Activated CD4-positive, alpha-beta T cell treated with anti-CD3 and anti-CD28 coated beads for 48 hours (primary cell): Measurements from ENCODE around the gene MARK2.
"Not testable (repeated sequence)": the region's sequence is repeated elsewhere in the genome, so short reads cannot be mapped to it uniquely, and the experiment has no call there.

Source experiments
- DNase-seq: peaks from one replicate; pipeline ENCODE4 v3.0.0-alpha.2; 2020

Gene MARK2

GRCh38 chr11:63838678-63839507 is at the start of gene MARK2:
Gene MARK2, plus strand, starts transcription at chr11:63839110. Its CDS starts 397 bp downstream, at chr11:63839507.
- DNase-seq: peak; percentile 100

- DNase-seq: no peak
These were observed 47.3 kb upstream of the MARK2 start for GRCh38 chr11:63791495-63792167.

DNA sequence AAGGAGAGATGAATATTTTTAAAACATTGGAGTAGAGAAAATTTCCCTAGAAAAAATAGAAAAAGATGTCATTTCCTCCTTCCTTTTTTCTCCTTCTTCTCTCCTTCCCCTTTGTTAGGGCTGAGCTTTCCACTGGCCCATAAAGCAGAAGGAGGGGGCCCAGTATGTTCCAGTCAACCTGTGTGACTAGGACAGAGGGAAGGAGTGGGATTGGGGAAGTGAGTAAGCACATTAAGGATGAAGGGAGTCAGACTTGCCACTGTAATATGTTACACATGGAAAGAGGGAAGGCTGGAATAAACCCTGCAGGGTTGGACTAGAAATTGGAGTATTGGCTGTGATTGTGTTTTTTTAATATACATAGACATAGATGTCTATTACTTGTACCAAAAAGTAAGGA is 45.7 kb upstream of the MARK2 start:
- no peak for DNase-seq

GRCh38 chr11:63795066-63795465 is 43.8 kb upstream of the MARK2 start:
- no peak for DNase-seq

DNA sequence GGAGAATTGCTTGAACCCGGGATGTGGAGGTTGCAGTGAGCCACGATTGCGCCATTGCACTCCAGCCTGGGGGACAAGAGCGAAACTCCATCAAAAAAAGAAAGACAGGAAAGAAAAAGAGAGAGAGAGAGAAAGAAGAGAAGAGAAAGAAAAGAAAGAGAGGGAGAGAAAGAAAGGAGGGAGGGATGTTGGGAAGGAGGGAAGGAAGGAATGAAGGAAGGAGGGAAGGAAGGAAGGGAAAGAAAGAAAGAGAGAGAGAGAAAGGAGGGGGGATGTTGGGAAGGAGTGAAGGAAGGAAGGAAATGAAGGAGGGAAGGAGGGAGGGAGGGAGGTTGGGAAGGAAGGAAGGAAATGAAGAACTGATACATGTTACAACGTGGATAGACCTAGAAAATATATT is 38.0 kb upstream of the MARK2 start:
- no peak for DNase-seq

- peak; percentile 11 for DNase-seq
These were observed 36.1 kb upstream of the MARK2 start for GRCh38 chr11:63802637-63803414.

DNA sequence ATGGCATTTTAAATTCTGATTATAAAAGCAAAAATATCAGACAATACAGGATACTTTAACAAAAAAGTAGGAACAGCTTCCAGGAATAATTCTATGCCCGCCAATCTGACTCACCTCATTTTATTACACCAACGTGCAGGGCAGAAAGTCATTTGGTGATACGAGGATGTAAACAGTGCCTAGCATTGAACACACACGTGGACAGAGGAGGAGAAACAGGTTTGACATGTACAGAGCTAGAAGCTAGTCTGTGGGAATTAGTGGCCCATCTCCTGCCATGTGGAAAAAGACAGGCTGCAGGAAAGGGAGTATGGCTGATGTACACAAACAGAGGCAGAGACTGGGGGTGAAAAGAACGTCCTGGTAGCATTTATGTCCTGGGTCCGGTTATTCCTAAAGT is 34.7 kb upstream of the MARK2 start:
- DNase-seq: no peak

DNA sequence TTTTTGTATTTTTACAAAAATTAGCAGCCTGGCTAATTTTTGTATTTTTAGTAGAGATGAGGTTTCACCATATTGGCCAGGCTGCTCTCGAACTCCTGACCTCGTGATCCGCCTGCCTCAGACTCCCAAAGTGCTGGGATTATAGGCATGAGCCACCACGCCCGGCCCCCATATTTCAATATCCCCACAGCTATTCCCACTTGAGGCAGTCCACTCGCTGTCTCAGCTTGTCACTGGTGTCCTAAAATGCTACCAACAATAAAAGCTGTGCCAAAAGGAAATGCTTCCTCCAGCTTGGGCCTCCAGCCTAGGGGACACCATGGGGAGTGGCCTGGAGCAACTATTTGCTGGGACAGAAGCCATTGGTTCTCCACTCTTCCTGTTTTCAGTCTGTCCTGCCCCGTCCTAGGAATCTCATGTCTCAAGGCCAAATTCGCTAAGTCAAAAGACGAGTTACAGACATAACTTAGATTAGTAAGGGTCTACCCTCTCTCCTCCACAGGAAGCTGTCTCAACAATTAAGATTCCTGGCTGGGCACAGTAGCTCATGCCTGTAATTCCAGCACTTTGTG is 33.0 kb upstream of the MARK2 start:
- DNase-seq: no peak

- not testable (repeated sequence) for DNase-seq
These were observed 28.5 kb upstream of the MARK2 start for GRCh38 chr11:63810383-63810782.

DNA sequence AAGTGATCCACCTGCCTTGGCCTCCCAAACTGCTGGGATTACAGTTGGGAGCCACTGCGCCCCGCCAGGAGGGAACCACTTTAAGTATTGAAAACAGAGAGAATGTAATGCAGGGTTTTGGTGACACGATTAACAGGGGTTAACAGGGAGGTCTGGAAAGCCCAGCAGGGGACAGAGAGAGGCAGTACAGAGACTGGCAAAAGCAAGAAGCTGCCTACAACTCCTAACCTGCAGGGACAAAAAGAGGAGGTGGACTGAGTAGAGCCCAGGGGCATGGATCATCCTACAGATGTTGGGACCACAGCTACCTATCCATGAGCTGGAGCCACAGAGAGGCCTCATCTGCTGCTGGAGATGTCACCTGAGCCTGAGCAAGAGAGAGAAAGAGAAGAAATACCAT is 27.4 kb upstream of the MARK2 start:
- no peak for DNase-seq

DNA sequence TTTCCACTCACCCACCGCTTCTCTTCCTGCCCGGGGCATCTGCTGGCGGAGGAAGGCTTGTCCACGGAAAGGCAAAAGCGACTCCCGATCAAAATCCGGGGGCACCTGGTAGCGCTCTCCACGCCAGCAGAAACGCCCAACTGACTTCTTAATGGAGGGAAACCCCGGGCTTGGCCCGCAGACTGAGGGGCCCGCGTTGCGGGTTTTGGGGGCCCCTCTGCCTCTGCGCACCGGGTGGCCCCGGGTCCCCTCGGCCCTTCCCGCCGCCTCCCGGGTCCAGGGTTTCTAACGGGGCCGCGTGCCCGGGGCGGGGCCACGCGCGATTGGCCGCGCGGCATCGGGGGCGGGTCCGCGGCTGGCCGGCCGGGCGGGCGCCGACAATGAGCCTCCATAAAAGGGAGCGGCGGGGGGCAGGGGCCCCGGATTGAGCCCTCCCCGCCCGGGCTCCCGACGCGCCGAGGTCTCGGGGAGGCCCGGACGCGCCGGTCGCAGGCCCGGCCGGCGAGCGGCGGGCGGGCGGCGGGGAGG is 25.8 kb upstream of the MARK2 start, which contains the start of gene SPINDOC:
SPINDOC (plus strand) TSS at position 422 of the 528 bp plus-strand sequence. CDS start 231 bp downstream, outside the sequence.
- peak; percentile 76 for DNase-seq

DNA sequence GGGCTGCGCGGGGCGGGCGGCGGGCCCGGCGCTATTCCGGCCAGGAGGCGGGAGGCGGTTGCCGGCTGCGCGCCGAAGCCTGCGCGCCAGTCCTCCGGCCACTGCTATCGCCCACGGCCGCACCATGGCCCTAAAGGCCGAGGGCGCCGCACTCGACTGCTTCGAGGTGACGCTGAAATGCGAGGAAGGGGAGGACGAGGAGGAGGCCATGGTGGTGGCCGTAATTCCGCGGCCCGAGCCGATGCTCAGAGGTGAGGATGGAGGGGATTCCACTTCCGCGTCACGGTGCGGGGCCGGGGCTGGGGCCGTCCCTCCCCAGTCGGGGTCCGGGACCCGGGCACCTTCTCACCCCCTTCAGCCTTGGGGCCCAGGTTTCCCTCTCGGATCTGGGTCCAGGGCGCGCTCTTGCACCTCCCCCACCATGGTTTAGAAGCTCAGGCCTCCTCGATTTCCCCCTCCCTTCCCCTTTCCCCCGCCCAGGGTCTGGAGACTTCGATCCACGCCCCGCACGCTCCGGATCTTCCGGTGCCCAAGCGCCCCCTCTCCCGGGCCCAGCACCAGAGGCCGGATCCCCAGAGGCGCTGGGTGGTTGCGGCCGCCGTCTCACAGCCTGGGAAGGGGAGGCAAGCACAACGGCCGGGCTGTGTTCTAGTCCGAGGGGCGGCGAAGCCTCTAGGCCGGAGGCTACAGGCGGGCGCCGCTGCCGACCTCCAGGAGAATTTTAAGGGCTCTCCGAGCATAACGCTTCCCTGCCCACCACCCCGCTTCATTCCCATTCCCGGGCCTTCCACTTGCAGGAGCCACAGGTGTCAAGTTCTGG is 25.1 kb upstream of the MARK2 start:
- peak; percentile 50 for DNase-seq

DNA sequence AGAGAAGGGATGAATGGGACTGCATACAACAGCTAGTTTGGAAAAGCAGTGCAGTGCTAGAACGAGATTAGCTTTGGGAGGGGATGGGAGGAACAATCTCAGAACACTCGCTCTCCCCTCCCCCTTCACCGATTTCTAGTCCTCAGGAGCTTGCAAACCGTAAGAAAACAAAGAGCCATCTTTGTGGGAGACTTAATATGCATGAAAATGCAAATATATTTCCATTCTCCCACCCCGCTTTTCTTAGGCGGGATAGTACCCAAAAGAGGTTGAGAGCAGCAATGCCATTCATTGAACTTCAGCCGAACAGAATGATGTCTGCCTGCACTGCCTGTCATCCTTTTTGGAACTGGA is 24.6 kb upstream of the MARK2 start:
- no peak for DNase-seq

DNA sequence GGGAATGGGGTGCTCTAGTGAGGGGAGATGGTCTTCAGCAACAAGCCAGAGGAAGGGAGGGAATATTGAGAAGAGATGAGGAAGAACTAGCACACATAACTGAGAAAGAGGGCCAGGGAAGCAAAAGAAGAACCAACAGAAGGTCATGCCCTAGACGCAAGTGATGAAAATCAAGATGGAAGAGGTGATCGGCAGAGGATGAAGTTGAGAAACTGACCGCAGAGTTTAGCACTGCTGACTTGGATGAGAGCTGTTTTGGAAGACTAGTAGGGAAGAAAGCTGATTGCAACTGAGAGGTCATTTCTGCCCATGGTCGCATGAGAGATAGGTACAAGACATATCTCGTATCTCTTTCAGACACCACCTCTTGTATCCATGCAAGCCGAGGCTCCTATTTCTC is 22.7 kb upstream of the MARK2 start:
- no peak for DNase-seq

- no peak for DNase-seq
These were observed 22.2 kb upstream of the MARK2 start for GRCh38 chr11:63816732-63817131.

DNA sequence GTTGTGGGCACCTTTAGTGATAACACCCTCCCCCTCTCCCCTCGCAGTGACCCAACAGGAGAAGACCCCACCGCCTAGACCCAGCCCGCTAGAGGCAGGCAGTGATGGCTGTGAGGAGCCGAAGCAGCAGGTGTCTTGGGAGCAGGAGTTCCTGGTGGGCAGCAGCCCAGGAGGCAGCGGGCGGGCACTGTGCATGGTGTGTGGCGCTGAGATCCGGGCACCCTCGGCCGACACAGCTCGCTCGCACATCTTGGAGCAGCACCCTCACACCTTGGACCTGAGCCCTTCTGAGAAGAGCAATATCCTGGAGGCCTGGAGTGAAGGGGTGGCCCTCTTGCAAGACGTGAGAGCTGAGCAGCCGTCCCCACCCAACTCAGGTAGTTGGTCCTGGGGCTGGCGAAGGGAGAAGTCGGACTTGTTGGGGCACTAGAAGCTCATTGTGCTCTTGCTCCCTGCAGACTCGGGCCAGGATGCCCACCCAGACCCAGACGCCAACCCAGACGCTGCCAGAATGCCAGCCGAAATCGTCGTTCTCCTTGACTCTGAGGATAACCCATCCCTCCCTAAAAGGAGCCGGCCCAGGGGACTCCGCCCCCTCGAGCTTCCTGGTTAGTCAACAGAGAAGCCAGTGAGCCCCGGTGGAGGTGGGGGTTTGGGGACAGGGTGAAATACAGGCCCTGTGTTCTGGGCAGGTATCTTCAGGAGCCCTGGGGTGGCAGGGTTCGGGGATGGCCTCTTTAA is 21.0 kb upstream of the MARK2 start:
- no peak for DNase-seq

DNA sequence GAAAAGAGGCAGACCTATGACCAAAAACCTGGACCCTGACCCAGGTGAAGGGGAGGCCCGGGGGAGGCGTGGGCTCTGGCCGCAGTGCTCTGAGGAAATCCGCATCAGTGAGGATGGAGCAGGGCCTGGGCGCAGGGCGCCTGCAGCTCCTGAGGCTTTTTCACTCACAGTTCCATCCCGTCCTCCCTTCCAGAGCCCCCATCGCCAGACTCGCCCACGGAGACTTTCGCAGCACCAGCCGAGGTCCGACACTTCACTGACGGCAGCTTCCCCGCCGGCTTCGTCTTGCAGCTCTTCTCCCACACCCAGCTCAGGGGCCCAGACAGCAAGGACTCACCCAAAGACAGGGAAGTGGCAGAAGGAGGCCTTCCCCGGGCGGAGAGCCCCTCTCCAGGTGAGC is 20.3 kb upstream of the MARK2 start:
- DNase-seq: no peak

DNA sequence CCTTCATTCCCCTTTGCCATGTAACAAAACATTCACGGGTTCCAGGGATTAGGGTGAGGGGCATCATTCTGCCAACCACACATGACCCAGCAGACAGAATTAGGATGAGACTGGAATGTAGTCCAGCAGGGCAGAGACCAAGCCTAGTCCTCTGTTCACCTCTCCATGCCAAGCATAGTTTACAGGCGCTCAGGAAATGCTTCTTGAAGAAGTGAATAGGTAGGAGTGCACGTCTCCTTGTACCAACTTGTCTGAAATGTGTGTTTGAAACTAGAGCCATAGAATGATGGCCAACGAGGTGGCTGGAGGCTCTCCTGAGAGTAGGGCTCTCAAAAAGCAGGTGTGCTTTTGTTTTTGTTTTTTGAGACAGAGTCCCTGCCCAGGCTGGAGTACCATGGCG is 17.5 kb upstream of the MARK2 start:
- no peak for DNase-seq

GRCh38 chr11:63826471-63827190 is 12.3 kb upstream of the MARK2 start:
- DNase-seq: no peak

DNA sequence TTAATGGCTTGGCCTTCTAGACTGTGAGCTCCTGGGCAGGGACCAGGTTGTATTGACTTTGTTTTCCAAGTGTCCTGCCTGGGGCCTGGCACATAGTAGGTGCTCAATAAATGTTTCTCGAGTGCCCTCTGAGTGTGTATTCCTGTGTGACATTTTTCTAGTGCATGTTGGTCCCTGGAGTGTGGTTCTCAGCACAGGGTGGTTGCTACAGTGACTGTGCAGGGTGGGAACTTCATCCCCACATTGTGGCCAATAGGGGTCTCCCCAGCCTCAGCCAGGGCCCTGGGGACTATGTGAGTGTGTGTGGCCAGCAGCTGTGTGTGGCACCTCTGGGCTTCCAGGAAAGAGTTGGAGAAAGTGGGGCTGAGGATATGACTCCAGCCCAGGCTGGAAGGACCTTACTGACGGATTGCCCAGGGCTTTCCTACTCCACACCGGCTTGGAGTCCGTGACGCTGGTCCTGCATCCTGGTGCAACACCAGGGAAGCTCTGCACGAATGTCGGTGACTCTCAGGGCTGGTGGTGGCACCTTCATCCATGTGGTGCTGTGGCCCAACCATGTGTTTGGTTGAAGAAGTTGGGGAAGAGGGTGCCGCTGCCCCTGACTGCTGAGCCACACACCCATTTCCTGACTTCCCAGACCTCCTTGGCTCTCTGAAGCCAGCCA is 9.0 kb upstream of the MARK2 start:
- DNase-seq: peak; percentile 12
